LNCAP (cell line): ENCODE data around the gene AHNAK2.
A peak's percentile ranks its signal among the peaks of the same experiment; 100 is the strongest.

Experiments
- CTCF ChIP-seq: fragments of 450-650 bp; IDR thresholded peaks from 2 replicates; pipeline ENCODE4 v1.5.1; 2017; ENCODE audit warnings: mild to moderate bottlenecking

AHNAK2 gene

GRCh38 chr14:105014631-105015030 is 36.5 kb upstream of the AHNAK2 start:
- no peak for TF ChIP-seq CTCF

GRCh38 chr14:105014032-105014431 is 35.9 kb upstream of the AHNAK2 start:
- TF ChIP-seq CTCF: no peak

GRCh38 chr14:105013150-105013785 is 35.1 kb upstream of the AHNAK2 start:
- no peak; the same call in 1 of the 2 replicates for TF ChIP-seq CTCF

- peak; percentile 32; the same call in 1 of the 2 replicates for TF ChIP-seq CTCF
These were observed 34.2 kb upstream of the AHNAK2 start for GRCh38 chr14:105012171-105012985.

- no peak for TF ChIP-seq CTCF
These were observed 33.3 kb upstream of the AHNAK2 start for GRCh38 chr14:105011312-105011990.

GRCh38 chr14:105010891-105011291 is 32.7 kb upstream of the AHNAK2 start:
- TF ChIP-seq CTCF: no peak

GRCh38 chr14:105010106-105010505 is 31.9 kb upstream of the AHNAK2 start:
- no peak for TF ChIP-seq CTCF
